HG02610 (cell line): Measurements from ENCODE around the gene FNIP1.
"Not testable (repeated sequence)": the region's sequence is repeated elsewhere in the genome, so short reads cannot be mapped to it uniquely, and the experiment has no call there.

Experiments
- ATAC-seq: cut with Tn5 transposase; IDR thresholded peaks from one replicate; pipeline ENCODE4 v1.9.1; 2021; ENCODE audit warnings: mild to moderate bottlenecking, moderate library complexity; ENCODE audit not compliant: unreplicated experiment

The FNIP1 gene

DNA sequence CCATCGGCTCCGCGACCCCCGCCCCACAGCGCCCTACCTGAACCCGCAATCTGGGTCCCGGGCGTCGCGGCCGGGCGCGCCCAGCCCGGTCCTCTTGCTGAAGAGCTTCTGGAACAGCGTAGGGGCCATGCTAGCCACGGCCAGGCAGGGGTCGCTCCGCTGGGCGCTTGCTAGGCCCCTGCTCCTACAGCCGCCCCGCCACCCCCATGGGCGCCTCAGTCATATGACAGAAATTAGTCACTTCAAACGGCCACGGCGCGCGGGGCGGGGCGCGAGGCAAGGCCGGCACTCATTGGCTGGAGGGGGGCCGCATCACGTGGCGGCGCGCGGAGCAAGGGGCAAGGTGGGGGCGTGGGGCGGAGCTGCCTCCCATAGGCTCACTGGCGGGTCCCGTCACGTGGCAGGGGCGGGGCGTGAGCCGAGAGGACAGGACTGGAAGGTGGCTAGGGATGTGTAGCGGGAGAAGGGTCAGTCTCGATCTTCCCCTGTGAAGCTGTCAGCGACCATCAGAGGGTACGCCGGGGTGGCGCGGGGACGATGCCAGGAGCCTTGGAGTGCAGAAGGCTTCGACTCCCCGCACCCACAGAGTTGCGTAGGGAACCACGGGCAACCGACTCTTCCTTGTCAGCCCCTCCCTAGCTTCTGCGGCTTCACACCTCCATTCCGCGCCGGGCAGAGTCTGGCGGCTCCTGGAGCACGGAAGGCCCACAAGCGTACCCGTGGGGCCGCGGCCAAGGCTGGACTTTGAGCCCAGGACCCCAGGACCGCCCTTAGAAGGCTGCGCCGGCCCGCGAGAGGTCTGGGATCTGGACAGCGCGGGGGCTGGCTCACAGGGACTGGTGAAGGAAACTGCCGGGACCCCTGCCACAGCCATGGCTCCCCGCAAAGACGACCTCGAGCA is at the start of gene FNIP1:
Gene FNIP1, minus strand, starts transcription at position 225 of the 901 bp plus-strand sequence. Its CDS starts 96 bp downstream, at position 129.
- peak; percentile 95 for ATAC-seq

DNA sequence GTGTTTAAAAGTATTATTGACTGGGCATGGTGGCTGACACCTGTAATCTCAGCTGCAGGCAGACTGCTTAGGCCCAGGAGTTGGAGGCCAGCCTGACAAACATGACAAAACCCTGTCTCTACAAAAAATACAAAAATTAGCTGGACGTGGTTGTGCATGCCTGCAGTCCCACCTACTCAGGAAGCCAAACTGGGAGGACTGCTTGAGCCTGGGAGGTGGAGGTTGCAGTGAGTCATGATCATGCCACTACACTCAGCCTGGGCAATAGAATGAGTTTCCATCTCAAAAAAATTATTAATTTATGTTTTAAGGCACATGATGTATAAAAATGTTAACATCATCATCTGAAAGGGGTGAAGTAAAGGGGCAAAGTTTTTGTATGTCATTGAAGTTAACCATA is 49.7 kb upstream of the FNIP1 start:
- no peak for ATAC-seq

DNA sequence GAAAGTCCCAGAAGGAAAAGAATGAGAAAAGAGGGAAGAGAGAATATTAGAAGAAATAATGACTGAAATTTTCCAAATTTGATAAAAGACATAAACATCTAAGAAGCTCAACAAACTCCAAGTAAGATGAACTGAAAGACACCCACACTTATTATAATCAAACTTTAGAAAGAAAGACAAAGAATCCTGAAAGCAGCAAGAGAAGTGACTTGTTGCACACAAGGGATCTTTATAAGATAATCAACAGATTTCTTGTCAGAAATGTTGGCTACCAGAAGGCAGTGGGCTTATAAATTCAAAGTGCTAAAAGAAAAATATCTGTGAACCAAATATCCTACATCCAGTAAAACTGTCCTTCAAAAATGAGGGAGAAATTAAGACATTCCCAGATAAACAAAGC is 49.0 kb upstream of the FNIP1 start:
- ATAC-seq = no peak

DNA sequence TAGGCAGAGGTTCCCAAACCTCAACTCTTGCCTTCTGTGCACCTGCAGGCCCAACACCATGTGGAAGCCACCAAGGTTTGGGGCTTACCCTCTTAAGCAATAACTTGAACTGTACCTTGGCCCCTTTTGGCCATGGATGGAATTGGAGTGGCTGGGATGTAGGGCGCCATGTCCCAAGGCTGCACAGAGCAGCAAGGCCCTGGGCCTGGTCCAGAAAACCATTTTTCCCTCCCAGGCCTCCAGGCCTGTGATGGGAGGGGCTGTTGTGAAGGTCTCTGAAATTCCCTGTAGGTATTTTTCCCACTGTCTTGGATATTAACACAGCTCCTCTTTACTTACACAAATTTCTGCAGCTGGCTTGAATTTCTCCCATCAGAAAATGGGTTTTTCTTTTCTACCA is 46.2 kb upstream of the FNIP1 start:
- not testable (repeated sequence) for ATAC-seq

DNA sequence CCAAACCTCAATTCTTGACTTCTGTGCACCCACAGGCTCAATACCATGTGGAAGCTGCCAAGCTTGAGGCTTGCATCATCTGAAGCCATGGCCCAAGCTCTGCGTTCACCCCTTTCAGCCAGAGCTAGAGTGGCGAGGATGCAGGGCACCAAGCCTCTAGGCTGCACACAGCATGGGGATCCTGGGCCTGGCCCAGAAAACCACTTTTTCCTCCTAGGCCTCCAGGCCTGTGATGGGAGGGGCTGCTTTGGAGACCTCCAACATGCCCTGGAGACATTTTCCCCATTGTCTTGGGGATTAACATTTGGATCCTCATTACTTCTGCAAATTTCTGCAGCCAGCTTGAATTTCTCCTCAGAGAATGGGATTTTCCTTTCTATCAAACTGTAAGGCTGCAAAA is 35.9 kb upstream of the FNIP1 start:
- not testable (repeated sequence) for ATAC-seq

DNA sequence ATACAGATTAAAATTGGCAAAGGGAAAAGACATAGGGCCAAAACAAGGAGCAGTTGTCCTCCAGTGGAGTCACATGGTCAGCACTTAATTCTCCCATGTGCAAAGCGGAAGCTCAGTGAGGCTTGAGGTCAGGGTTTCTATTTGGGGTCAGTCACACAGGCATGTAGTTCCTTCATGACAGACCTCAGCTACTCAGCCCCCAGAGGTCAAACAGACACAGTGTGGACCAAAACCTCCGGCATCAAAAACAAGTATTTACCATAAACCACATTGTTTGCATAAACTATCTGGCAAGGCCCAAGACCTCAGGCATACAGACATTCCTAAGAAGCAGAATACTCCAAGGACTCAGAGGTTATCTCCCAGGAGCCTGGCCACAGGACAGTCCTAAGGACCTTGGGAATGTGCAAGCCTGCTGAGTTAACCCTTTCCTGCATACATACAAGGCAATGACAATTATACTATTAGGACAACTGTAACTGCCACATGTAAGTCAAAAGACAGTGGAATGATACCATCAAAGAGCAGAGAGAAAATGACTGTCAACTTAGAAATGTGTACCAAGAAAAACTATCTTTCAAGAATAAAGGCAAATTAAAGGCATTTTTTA is 28.7 kb upstream of the FNIP1 start:
- ATAC-seq = no peak

DNA sequence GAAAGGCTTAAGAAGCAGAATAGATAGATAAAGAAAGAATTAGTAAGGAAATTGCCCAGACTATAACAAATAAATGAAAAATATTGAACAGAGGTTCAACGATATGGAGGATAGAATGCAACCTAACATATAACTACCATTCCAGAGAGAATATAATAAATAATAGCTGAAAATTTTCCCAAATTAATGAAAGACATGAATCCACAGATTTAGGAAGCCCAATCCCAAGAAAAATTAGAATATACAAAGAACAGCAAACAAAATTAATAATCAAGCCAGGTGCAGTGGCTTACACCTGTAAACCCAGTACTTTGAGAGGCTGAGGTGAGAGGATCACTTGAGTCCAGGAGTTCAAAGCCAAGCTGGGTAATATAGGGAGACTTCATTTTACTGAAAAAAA is 27.8 kb upstream of the FNIP1 start:
- ATAC-seq = no peak

DNA sequence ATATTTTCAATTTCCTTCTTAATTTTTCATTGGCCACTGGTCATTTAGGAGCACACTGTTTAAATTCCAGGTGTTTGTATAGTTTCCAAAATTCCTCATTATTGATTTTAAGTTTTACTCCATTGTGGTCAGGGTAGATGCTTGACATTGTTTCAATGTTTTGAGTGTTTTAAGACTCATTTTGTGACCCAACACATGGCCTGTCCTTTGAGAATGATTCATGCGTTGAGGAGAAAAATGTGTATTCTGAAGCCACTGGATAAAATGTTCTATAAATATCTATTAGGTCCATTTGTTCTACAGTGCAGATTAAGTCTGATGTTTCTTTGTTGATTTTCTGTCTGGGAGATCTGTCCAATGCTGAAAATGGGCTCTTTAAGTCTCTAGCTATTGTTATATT is 24.4 kb upstream of the FNIP1 start:
- ATAC-seq = no peak

DNA sequence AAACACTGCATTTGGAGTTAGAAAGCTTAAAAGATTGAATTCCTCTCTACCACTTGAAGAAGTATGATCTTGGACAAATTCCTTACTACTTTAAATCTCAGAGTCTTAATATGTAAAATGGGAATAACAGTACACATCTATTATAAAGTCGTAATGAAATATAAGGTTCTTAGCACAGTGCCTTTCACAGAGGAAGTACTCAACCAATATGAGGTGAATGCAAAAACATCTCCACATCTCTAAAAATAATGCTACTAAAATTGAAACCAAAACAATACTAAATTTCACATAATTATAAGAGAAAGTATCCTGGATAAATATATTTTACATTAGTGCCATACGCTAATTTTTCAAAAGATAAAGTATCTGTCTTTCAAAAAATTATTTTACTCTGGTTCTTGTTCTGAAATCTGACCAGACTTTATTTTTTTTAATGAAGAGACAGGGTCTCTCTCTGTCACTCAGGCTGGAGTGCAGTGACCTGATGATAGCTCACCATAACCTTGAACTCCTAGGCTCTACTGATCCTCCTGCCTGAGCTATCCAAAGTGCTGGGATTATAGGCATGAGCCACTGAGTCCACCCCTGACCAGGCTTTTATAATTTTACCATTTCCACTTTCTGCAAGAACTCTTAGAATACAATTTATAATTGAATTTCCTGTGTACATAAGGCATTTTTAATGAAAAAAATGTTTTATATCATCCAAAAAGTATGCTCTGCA is 21.3 kb upstream of the FNIP1 start:
- no peak for ATAC-seq

DNA sequence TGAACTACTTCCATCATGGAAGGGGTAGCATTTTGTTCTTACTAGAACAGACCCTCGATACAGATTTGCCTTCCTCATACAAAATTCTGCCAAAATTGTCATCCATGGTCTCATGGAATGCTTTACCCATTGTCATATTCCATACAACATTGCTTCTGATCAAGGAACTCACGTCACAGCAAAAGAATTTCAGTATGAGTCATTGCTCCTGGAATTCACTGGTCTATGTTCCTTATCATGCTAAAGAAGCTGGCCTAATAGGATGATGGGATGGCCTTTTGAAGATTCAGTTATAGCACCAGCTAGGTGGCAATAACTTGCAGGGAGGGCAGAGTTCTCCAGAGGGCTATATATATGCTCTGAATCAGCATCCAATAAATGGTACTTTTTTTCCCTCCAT is 18.2 kb upstream of the FNIP1 start:
- ATAC-seq = no peak

DNA sequence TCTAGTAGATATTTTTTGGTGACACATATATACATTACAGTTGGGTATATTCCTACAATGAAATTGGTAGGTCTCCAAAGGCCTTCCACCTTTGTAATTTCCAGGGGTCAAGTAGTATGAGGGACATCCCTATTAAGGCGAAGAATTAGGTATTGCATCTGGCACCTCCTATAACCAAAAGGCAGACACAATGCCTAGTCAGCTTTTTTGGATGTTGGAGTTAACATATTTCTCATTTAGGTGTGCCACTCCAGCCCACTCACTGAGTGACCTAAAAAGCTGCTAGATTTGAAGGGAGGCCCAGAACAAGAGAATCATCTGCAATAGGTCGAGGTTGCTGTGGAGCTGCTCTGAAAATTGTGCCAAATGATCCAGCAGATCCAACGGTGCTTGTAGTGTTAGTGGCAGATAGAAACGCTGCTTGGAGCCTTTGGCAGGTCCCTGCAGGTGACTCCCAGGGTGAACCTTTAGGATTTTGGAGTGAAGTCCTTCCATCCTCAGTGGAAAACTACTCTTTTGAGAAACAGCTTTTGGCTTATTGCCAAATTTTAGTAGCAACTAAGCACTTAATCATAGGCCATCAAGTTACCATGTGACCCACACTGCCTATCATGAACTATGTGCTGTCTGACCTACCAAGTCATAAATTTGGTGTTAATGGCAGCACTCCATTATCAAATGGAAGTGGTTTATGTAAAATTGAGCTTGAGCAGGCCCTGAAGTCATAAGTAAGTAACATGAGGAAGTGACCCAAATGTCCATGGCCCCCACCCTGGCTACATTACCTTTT is 15.7 kb upstream of the FNIP1 start:
- ATAC-seq = no peak

DNA sequence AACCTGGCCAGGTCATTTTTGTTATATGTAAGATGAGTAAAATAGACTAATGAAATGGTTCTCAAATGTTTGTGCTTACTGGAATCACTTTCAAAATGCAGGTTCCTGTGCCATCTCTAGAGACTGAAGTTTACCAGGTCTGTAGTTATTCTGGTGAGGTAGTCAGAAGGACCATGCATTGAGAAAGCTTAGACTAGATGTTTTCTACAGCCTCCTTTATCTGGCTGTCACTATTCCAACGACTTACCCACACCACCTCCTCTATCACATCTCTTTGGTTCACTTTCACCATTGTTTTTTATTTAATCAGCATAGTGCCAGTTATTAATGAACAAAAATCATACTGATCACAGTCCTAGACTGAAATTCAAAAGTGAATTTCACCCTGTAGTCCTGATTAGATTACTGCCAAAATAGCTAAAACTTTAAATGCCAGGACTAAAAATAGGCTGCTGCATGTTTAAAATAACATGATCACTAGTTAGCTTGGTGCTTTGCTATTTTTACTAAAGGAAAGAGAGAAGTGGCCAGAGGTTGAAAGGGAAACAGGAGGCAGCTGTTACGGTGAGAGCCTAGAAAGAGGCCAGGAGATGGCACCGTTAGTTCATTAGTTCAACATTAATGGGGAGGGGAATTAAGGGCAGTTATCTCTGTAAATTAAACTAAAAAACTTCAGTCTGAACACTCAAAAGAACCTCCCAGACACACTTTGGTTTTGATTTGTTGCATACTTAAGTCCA is 13.9 kb upstream of the FNIP1 start:
- peak; percentile 49 for ATAC-seq

DNA sequence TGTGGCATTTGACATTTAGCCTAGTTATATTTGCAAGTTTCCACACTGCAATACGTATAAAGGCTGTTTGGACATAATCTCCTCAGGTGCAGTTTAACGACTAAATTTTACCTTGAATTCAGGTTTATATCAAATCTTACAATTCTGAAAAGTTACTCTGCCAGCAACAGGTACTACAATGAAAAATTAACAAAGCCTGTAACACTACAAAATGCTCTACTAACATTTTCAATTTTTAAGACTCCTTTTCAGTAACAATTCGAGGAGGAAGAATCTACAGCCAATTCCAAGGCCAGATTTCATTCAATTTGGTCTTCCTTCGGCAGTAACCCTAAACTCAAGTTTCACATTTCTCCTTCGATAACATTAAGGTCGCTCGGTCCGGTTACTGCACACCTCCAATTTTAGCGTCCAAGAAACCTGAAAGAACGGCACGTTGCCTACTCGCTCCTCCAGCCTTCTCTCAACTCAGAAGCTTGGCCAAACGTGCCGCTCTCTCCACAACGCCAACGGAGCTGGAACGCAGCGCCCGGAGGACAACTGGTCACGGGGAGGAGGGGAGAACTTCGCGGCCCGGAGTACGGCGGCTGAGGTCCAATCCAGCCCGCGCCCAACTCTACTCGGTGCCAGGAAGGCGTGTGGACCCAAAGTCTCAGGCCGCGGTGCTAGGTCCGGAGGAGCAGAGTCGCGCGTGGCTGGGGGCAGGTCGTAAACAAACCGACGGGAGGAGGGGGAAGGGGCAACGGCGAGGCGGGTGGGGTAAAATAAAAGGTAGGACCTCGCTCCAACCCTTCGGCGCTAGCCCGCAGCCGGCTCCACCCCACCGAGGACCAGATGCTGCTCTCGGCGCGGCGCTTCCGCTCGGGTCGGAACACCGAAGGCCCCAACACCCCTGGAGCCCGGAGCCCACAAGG is 681 bp downstream of the FNIP1 start:
- ATAC-seq = peak; percentile 13

DNA sequence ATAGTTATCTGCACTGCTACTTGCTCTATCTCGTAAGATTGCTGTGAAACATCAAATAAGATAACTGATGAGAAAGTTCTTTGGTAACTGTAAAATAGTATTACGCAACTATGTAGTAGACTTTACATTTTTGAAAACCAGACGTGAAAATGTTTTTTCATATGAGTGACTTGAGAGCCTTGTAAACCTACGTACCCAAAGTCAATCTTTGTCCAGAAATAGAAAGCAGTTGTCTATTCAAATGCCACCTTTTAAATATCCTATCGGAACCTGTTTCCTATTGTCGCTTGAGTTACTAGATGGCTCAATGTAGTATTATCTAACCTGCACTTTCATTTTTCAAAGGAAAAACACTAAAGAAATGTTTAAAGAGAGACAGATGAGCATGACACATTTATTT is 1.6 kb downstream of the FNIP1 start:
- no peak for ATAC-seq

DNA sequence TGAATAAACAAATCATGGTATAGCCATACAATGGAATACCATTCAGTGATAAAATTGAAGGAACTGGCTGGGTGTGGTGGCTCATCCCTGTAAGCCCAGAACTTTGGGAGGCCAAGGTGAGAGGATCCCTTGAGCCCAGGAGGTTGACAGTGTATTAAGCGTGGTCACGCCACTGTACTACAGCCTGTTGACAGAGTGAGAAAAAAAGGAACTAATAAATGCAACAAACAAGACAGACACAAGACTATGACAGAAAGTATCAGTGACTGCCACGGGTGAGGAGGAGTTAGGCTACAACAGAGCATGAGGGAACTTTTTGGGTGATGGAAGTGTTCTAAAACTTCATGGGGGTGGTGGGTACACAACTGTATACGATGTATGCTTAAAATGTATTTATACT is 2.2 kb downstream of the FNIP1 start:
- no peak for ATAC-seq

DNA sequence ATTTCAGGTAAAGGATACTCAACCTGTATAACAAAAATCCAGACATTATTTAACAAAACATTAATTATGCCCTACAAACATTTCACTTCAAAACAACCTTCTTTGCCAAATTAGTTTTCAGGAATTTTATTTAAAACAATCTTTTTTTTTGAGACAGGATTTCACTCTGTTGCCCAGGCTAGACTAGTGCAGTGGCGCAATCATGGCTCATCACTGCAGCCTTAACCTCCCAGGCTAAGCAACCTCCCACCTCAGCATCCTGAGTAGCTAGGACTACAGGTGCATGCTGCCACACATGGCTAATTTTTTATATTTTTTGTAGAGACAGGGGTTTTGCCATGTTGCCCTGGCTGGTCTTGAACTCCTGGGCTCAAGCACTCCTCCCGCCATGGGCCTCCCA is 3.9 kb downstream of the FNIP1 start:
- no peak for ATAC-seq

DNA sequence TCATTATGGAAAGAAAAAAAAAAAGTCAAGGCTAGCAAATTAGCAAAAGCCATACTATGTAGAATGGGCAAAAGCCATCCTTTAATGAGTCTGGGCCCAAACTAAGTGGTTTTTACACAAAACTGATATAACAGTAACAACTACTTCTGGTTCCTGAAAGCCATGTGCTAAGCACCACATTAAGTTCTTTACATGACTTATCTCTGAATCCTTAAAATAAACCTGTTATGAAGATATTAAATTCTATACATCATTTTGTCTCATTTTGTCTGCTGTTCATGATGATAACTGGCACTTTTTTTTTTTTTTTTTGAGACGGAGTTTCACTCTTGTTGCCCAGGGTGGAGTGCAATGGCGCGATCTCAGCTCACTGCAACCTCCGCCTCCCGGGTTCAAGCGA is 5.0 kb downstream of the FNIP1 start:
- no peak for ATAC-seq

DNA sequence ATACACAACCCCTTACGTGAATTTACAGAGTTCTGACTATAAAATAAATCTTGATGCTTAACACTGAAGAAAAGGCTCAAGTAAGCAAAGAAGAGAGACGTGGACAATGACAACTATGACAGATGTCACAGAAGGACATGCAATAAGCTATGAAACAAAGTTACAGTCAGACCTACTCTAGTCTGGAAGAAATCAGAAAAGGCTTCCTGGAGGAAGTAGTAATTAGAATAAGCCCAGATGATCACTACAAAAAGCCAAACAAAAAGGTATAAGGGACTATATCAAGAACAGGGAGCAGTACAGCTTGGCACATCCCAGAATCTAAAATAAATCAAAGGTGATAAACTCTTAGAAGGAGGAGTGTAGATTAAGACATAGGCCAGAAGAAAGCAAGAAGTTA is 6.3 kb downstream of the FNIP1 start:
- no peak for ATAC-seq

DNA sequence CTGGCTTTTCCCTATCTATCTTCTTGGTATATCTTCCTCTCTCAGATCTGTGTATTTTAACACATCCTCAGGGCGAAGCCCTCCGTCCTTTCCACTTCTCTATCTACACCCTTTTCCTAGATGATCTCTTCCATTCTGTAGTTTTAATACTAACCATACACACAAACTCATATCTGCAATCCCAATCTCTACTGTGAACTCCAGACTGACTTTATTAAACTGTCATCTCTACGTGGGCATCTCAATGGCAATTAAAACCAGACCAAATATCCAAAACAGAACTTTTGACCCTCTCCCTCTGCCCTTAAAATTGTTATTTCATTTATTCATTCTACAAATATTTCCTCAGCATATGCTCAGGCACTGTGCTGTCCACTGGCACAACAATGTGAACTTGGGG is 7.1 kb downstream of the FNIP1 start:
- no peak for ATAC-seq
